GM18951 (cell line): ENCODE results near the gene PTHLH.

Experiments
- POLR2A ChIP-seq: IDR thresholded peaks from 4 replicates; pipeline ENCODE4 v1.6.1; 2011; ENCODE audit warnings: mild to moderate bottlenecking; ENCODE audit not compliant: insufficient read length, insufficient read depth; ENCODE audit errors: extremely low read depth
- in situ Hi-C: fragments of 300-500 bp; cut with MboI; formaldehyde crosslinking; loops from one replicate; pipeline ENCODE4 v1.12.0; 2022; ENCODE audit warnings: low sequenced_read_pairs, mixed read lengths, inconsistent platforms; ENCODE audit not compliant: unreplicated experiment

Gene PTHLH

GRCh38 chr12:27940756-27941402 is 31.7 kb downstream of the PTHLH start:
- in situ Hi-C loops: loop anchor here (10.0 kb wide), 1 partner anchor 206 kb away; no protein-coding TSS in a partner anchor
- no peak for TF ChIP-seq POLR2A

DNA sequence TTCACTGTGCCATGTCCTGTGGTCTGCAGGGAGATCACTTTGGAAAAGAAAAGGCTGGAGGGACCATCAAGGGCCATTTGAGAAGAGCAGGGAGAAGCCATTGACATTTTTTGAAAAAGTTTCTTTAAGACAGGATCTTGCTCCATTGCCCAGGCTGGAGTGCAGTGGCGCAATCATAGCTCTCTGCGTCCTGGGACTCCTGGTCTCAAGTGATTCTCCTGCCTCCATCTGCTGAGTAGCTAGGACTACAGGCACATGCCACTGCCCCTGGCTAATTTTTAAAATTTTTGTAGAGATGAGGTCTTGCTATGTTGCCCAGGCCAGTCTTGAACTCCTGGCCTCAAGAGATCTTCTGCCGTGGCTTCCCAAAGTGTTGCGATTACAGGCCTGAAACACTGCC is 32.3 kb downstream of the PTHLH start:
- no peak for TF ChIP-seq POLR2A
- in situ Hi-C loops: loop anchor here (10.0 kb wide), 1 partner anchor 205 kb away; no protein-coding TSS in a partner anchor

- in situ Hi-C loops: no loop called here
- no peak for TF ChIP-seq POLR2A
These were observed 34.8 kb downstream of the PTHLH start for GRCh38 chr12:27937768-27938167.

- in situ Hi-C loops: no loop called here
- no peak for TF ChIP-seq POLR2A
These were observed 36.3 kb downstream of the PTHLH start for GRCh38 chr12:27936196-27936595.

- no peak for TF ChIP-seq POLR2A
- in situ Hi-C loops: no loop called here
These were observed 38.3 kb downstream of the PTHLH start for GRCh38 chr12:27934276-27934675.

- in situ Hi-C loops: no loop called here
These were observed 41.1 kb downstream of the PTHLH start for GRCh38 chr12:27931390-27931789.

DNA sequence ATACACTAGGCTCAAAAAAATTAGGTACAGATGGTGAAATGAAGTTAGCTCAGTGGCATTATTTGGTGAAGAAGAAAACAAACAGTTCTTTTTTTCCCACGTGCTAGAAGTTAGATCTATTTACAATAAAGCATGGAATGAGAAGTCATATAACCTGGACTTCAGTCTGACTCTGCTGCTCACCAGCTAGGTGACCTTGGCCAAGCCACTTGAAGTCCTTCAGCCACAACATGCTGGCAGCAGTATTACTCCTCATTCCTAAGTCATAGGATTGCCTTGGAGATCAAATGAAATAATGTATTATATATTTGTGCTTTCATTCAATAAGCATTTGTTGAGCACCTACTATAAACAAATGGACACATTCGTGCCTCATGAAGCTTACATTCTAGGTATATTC is 45.2 kb downstream of the PTHLH start:
- in situ Hi-C loops: no loop called here

More at GRCh38 chr12:27931390-27931789, 41.1 kb downstream of the PTHLH start:
- no peak for TF ChIP-seq POLR2A

DNA sequence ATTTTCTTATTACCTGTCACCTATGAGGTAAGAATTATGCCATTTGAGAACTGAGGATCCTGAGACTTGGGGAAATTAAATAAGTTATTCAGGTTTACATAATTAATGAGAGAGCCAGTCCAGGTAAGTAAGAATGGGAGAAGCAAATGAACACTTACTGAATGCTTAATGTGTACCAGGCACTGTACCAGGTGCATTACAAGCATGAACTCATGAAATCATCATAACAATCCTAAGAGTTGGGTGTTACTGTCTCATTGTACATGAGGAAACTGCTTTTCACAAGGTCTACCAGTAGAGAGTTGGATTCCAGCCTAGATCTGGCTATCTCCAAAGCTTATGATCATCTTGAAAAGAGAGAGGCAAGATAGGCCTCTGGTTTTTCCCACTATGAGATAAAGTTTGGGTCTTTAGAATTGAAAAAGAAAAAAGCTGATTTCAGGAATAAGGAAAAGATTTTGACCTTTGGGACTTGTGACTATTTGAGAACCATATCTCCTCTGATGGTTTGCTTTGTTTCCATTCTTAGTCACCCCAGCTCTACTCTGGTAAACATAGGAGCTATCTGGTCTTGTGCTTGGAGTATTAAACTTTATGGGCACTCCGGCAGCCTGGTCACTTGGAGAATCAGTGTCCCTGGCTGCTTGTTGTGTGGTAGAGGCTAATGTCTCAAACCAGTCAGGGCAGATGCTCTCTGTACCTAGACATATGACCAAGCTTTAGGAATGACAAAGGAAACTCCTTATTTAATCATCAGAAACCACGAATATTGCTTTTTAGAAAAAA is 48.0 kb downstream of the PTHLH start:
- TF ChIP-seq POLR2A: no peak
- in situ Hi-C loops: no loop called here

More for the DNA sequence above, 45.2 kb downstream of the PTHLH start:
- no peak for TF ChIP-seq POLR2A

- in situ Hi-C loops: no loop called here
- TF ChIP-seq POLR2A: no peak
These were observed 49.9 kb downstream of the PTHLH start for GRCh38 chr12:27922531-27923139.

DNA sequence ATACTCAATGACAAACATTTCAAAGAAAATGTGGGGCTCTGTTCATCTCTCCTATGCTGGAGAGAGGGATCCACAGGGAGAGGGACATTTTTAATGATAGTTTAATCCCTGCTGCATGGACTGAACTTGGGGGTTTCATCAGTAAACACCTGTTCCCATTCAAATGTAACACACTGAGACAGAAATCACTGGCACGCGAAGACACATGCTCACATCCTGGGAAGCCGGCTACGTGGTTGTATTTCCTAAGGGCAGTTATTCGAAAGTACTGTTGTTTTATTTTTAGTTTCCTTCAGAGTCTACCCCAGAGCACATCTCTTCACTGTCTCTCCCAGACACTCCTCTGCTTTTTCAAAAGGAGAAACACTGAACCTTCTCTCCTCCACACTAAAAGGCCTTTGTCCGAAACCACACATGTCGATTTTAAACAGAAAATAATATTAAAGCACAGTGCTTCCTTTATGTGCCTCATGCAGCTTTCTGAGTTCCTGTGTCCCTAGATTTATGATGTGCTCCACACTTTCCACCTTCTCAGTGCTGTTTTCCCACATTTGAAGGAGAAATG is 52.8 kb downstream of the PTHLH start:
- in situ Hi-C loops: no loop called here
- TF ChIP-seq POLR2A: no peak

GRCh38 chr12:27915536-27915935 is 57.0 kb downstream of the PTHLH start:
- no peak for TF ChIP-seq POLR2A
- in situ Hi-C loops: no loop called here

DNA sequence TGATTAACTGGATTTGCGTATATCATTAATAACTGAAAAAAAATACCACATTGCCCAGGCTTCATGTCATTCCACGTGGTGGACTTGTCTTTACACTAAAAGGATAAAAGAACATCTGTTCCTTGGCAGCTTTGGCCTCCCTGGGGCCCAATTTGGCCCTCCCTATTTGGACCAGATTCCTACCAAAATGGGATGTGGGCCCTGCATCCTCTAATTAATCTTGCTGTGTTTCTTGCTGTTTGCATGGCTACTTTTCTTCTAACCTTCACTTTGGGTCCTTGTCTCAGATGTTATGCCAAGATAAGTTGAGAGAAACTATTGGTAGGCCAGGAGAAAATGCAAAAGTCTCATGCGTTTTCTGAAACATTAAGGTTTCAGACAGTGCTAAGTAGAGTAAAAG is 57.5 kb downstream of the PTHLH start:
- in situ Hi-C loops: no loop called here

DNA sequence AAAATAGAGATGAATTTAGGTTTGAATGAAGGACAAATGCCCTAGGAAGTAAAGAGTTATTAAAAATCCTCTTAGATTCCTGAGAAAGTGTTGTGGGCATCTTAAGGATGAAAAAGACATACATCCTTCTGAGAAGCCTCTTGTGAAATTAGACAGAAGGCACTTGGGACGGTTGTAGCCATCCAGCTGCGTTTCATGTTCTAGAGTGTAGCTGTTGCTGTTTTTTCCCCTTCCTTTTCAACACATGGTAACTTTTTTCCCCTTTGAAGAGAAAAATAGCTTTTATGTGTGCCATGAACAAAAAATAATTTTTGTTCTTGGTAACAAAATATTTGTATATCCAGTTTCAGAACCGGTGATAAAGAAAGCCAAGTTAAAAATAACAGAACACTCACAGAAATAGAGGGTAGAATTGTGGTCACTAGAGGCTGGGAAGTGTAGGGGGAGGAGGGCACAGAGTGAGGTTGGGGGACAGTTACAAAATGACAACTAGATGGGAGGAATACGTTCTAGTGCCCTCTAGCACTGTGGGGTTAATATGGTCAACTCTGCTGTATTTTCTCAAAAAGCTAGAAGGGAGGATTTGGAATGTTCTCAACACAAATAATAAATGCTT is 58.4 kb downstream of the PTHLH start:
- in situ Hi-C loops: no loop called here
- TF ChIP-seq POLR2A: no peak

More for the DNA sequence above, 57.5 kb downstream of the PTHLH start:
- no peak for TF ChIP-seq POLR2A
